OCI-LY1 (cell line): Measurements from ENCODE around the gene FZD2.

ENCODE experiments used
- CTCF ChIP-seq: fragments of 200-600 bp; sonication (generic), shearing (Covaris generic); IDR thresholded peaks from 2 replicates; pipeline ENCODE4 v1.5.1; 2017; ENCODE audit warnings: mild to moderate bottlenecking, antibody characterized with exemption, low read length, moderate library complexity, mixed read lengths
- EZH2 ChIP-seq: fragments of 200-600 bp; sonication (generic), shearing (Covaris generic); IDR thresholded peaks from 2 replicates; pipeline ENCODE4 v1.8.0; 2017; ENCODE audit warnings: borderline replicate concordance, mixed run types, mild to moderate bottlenecking, antibody characterized with exemption, low read length, moderate library complexity, mixed read lengths

- TF ChIP-seq EZH2 (no peak), CTCF (no peak)
These were observed 2.2 kb upstream of the FZD2 start for GRCh38 chr17:44555099-44555498.
